Naive thymus-derived CD4-positive, alpha-beta T cell (primary cell): ENCODE measurements around the gene ACBD6. TPM values are rescaled to one million over a fixed set of nuclear protein-coding genes. Genes with fewer than 3 reads are reported as not detected.

Experiments used
- ATAC-seq: fragments of 150-1000 bp; cut with Tn5 transposase; 2 replicates; pipeline ENCODE4 v1.10.0; 2021; ENCODE audit warnings: mild to moderate bottlenecking, moderate library complexity
- CTCF ChIA-PET: fragments of 350-600 bp; sonication (Branson Sonifier 250); formaldehyde crosslinking; loops from one replicate; lab custom pipeline; 2021; ENCODE audit warnings: antibody characterized with exemption; lab: Charles Lee
- POLR2A ChIA-PET: fragments of 350-600 bp; sonication (Branson Sonifier 250); formaldehyde crosslinking; loops from one replicate; lab custom pipeline; 2021; ENCODE audit warnings: antibody characterized with exemption, inconsistent platforms; lab: Charles Lee
- DNase-seq, 9 donors: peaks; one replicate each; pipeline versions ENCODE4 v3.0.0 to v3.0.0-alpha.2; 2020 to 2022; ENCODE audit warnings: mixed read lengths in 1 of 9
- H3K27ac ChIP-seq: one replicate; pipeline ENCODE4 v1.7.0; 2013; ENCODE audit warnings: mild to moderate bottlenecking, low read depth, low read length, moderate library complexity
- H3K27me3 ChIP-seq, 2 donors: one replicate each; pipeline ENCODE4 v1.7.0; 2013; ENCODE audit warnings: low read length in 2 of 2, mild to moderate bottlenecking in 2 of 2, moderate library complexity in 2 of 2; ENCODE audit not compliant: control insufficient read depth in 2 of 2, insufficient read depth in 2 of 2
- H3K36me3 ChIP-seq, 3 experiments: 1 replicate in 2 of 3; 2 replicates in 1 of 3; pipeline ENCODE4 v1.7.0; 2013; ENCODE audit warnings: low read length in 3 of 3, mild to moderate bottlenecking in 3 of 3, moderate library complexity in 1 of 3; ENCODE audit not compliant: insufficient read depth in 3 of 3, control insufficient read depth in 2 of 3
- H3K4me1 ChIP-seq, 2 donors: one replicate each; pipeline ENCODE4 v1.7.0; 2013; ENCODE audit warnings: low read length in 2 of 2, mild to moderate bottlenecking in 2 of 2, moderate library complexity in 1 of 2; ENCODE audit not compliant: control insufficient read depth in 2 of 2, insufficient read depth in 2 of 2
- H3K4me3 ChIP-seq: 2 replicates; pipeline ENCODE4 v1.7.0; 2013; ENCODE audit warnings: mild to moderate bottlenecking, low read length
- H3K9me3 ChIP-seq, 3 experiments: 1 replicate in 2 of 3; 2 replicates in 1 of 3; pipeline ENCODE4 v1.7.0; 2013; ENCODE audit warnings: low read length in 3 of 3; ENCODE audit not compliant: control insufficient read depth in 2 of 3
- H3K27ac Mint-ChIP-seq, 9 donors: one replicate each; pipeline ENCODE4 v1.8.0; 2020 to 2022; ENCODE audit warnings: mixed read lengths in 9 of 9, mild to moderate bottlenecking in 8 of 9, moderate library complexity in 5 of 9, inconsistent platforms in 2 of 9
- H3K27me3 Mint-ChIP-seq, 5 donors: one replicate each; pipeline ENCODE4 v1.8.0; 2021 to 2022; ENCODE audit warnings: mixed read lengths in 5 of 5, mild to moderate bottlenecking in 1 of 5
- H3K36me3 Mint-ChIP-seq, 5 donors: one replicate each; pipeline ENCODE4 v1.8.0; 2020 to 2022; ENCODE audit warnings: mixed read lengths in 5 of 5, mild to moderate bottlenecking in 3 of 5, inconsistent platforms in 1 of 5
- H3K4me1 Mint-ChIP-seq, 7 donors: one replicate each; pipeline ENCODE4 v1.8.0; 2020 to 2022; ENCODE audit warnings: mixed read lengths in 7 of 7, mild to moderate bottlenecking in 3 of 7, inconsistent platforms in 1 of 7
- H3K4me3 Mint-ChIP-seq, 10 donors: one replicate each; pipeline ENCODE4 v1.8.0; 2020 to 2022; ENCODE audit warnings: mild to moderate bottlenecking in 10 of 10, mixed read lengths in 10 of 10, moderate library complexity in 6 of 10, inconsistent platforms in 2 of 10
- H3K9me3 Mint-ChIP-seq, 11 donors: one replicate each; pipeline ENCODE4 v1.8.0; 2020 to 2022; ENCODE audit warnings: mixed read lengths in 11 of 11, mild to moderate bottlenecking in 4 of 11, inconsistent platforms in 1 of 11, moderate library complexity in 1 of 11
- intact Hi-C, 2 donors: fragments of 100-400 bp; cut with micrococcal nuclease; formaldehyde crosslinking; loops; one replicate each; pipeline ENCODE4 v1.15.1; 2023
- polyA plus RNA-seq, 2 donors: library from polyadenylated mRNA; unstranded; fragments of 300-500 nt; fragmentation: Illumina TruSeq; gene quantifications; one replicate each; pipeline ENCODE4 v1.2.3, GENCODE V29; 2021
- total RNA-seq, 6 experiments: library from RNA in 5 of 6; stranded (reverse) in 5 of 6; gene quantifications; 1 replicate in 5 of 6; 2 replicates in 1 of 6; pipeline ENCODE4 v1.2.3 and lab custom pipeline; 2021 to 2026

The ACBD6 gene
- total and polyA plus RNA-seq, 7 experiments from 2014 or later = 44.2 to 75.7 (median 47.3) TPM

- CTCF ChIA-PET = no interaction called here
- ATAC-seq = no peak
- DNase-seq = no peak
- H3K36me3 ChIP-seq = no peaks in the 10 kb centered on the region
- peaks cover 0 to 4% (median 0%) of the 10 kb centered on the region in 7 donors for H3K4me1 Mint-ChIP-seq
- peak overlapping the region in 1 of 9 donors; percentile 33 for H3K27ac Mint-ChIP-seq
- H3K4me1 ChIP-seq = no peaks in the 10 kb centered on the region
- POLR2A ChIA-PET = no interaction called here
- no peak overlapping the region for H3K4me3 ChIP-seq
- no peaks in the 10 kb centered on the region for H3K9me3 Mint-ChIP-seq
- H3K36me3 Mint-ChIP-seq = peaks cover 0 to 5% (median 0%) of the 10 kb centered on the region in 5 donors
- H3K27me3 Mint-ChIP-seq = no peaks in the 10 kb centered on the region
- no peaks in the 10 kb centered on the region for H3K27me3 ChIP-seq
- no peak overlapping the region for H3K27ac ChIP-seq
- intact Hi-C loops = no loop called here
- no peak overlapping the region for H3K4me3 Mint-ChIP-seq
- H3K9me3 ChIP-seq = no peaks in the 10 kb centered on the region
These were observed 234.4 kb downstream of the ACBD6 start for GRCh38 chr1:180267761-180268555.

GRCh38 chr1:180267211-180267561 lies 235.2 kb downstream of the ACBD6 start:
- H3K27me3 Mint-ChIP-seq = no peaks in the 10 kb centered on the region
- Histone ChIP-seq H3K27me3 (no peaks in the 10 kb centered on the region), H3K4me3 (no peak overlapping the region), H3K4me1 (no peaks in the 10 kb centered on the region), H3K27ac (no peak overlapping the region), H3K9me3 (no peaks in the 10 kb centered on the region), H3K36me3 (no peaks in the 10 kb centered on the region)
- peaks cover 0 to 4% (median 0%) of the 10 kb centered on the region in 7 donors for H3K4me1 Mint-ChIP-seq
- H3K9me3 Mint-ChIP-seq = no peaks in the 10 kb centered on the region
- ATAC-seq (no peak), DNase-seq (no peak)
- ChIA-PET POLR2A (no interaction called here), CTCF (no interaction called here)
- no peak overlapping the region for H3K27ac Mint-ChIP-seq
- no peak overlapping the region for H3K4me3 Mint-ChIP-seq
- no peaks in the 10 kb centered on the region for H3K36me3 Mint-ChIP-seq
- intact Hi-C loops = no loop called here

- Histone ChIP-seq H3K9me3 (no peaks in the 10 kb centered on the region), H3K27ac (no peak overlapping the region), H3K27me3 (no peaks in the 10 kb centered on the region), H3K4me3 (no peak overlapping the region), H3K4me1 (no peaks in the 10 kb centered on the region), H3K36me3 (no peaks in the 10 kb centered on the region)
- Mint-ChIP-seq H3K9me3 (no peaks in the 10 kb centered on the region), H3K27ac (no peak overlapping the region), H3K4me1 (peaks cover 0 to 4% (median 0%) of the 10 kb centered on the region in 7 donors), H3K27me3 (no peaks in the 10 kb centered on the region), H3K4me3 (no peak overlapping the region), H3K36me3 (no peaks in the 10 kb centered on the region)
- ATAC-seq (no peak), DNase-seq (no peak)
- CTCF ChIA-PET = no interaction called here
- intact Hi-C loops = no loop called here
- POLR2A ChIA-PET = no interaction called here
These were observed 235.8 kb downstream of the ACBD6 start for GRCh38 chr1:180266275-180267210.

- no peaks in the 10 kb centered on the region for H3K36me3 Mint-ChIP-seq
- no peak overlapping the region for H3K27ac Mint-ChIP-seq
- DNase-seq = no peak
- Histone ChIP-seq H3K4me3 (no peak overlapping the region), H3K9me3 (no peaks in the 10 kb centered on the region), H3K4me1 (no peaks in the 10 kb centered on the region), H3K27ac (no peak overlapping the region), H3K27me3 (no peaks in the 10 kb centered on the region), H3K36me3 (no peaks in the 10 kb centered on the region)
- no peaks in the 10 kb centered on the region for H3K9me3 Mint-ChIP-seq
- ChIA-PET CTCF (no interaction called here), POLR2A (no interaction called here)
- no peak for ATAC-seq
- peaks cover 0 to 4% (median 0%) of the 10 kb centered on the region in 7 donors for H3K4me1 Mint-ChIP-seq
- no peaks in the 10 kb centered on the region for H3K27me3 Mint-ChIP-seq
- H3K4me3 Mint-ChIP-seq = no peak overlapping the region
- intact Hi-C loops = no loop called here
These were observed 236.5 kb downstream of the ACBD6 start for GRCh38 chr1:180265871-180266270.

- H3K27ac ChIP-seq = no peak overlapping the region
- ChIA-PET CTCF (no interaction called here), POLR2A (no interaction called here)
- DNase-seq = no peak
- no peak overlapping the region for H3K4me3 ChIP-seq
- peaks cover 0 to 4% (median 0%) of the 10 kb centered on the region in 7 donors for H3K4me1 Mint-ChIP-seq
- no peaks in the 10 kb centered on the region for H3K9me3 Mint-ChIP-seq
- H3K36me3 ChIP-seq = no peaks in the 10 kb centered on the region
- H3K9me3 ChIP-seq = no peaks in the 10 kb centered on the region
- no peaks in the 10 kb centered on the region for H3K4me1 ChIP-seq
- no peak overlapping the region for H3K4me3 Mint-ChIP-seq
- no peaks in the 10 kb centered on the region for H3K27me3 Mint-ChIP-seq
- H3K27ac Mint-ChIP-seq = peak overlapping the region in 2 of 9 donors; percentile 19 to 23
- ATAC-seq = no peak
- H3K27me3 ChIP-seq = no peaks in the 10 kb centered on the region
- intact Hi-C loops = no loop called here
- H3K36me3 Mint-ChIP-seq = no peaks in the 10 kb centered on the region
These were observed 237.2 kb downstream of the ACBD6 start for GRCh38 chr1:180265201-180265600.

- H3K27me3 ChIP-seq = no peaks in the 10 kb centered on the region
- ChIA-PET POLR2A (no interaction called here), CTCF (no interaction called here)
- no peak overlapping the region for H3K27ac ChIP-seq
- no peaks in the 10 kb centered on the region for H3K36me3 ChIP-seq
- DNase-seq (no peak), ATAC-seq (no peak)
- H3K4me1 ChIP-seq = no peaks in the 10 kb centered on the region
- Mint-ChIP-seq H3K27me3 (no peaks in the 10 kb centered on the region), H3K27ac (no peak overlapping the region), H3K4me1 (peaks cover 0 to 4% (median 0%) of the 10 kb centered on the region in 7 donors), H3K4me3 (no peak overlapping the region), H3K36me3 (no peaks in the 10 kb centered on the region), H3K9me3 (no peaks in the 10 kb centered on the region)
- intact Hi-C loops = no loop called here
- H3K9me3 ChIP-seq = no peaks in the 10 kb centered on the region
- H3K4me3 ChIP-seq = no peak overlapping the region
These were observed 237.8 kb downstream of the ACBD6 start for GRCh38 chr1:180264595-180264994.
